ENCODE measurements around the gene MAPKAPK5. TPM values are rescaled to one million over a fixed set of nuclear protein-coding genes. Genes with fewer than 3 reads are reported as not detected.
A peak's percentile ranks its signal among the peaks of the same experiment; 100 is the strongest.
"Not testable (repeated sequence)": the region's sequence is repeated elsewhere in the genome, so short reads cannot be mapped to it uniquely, and the experiment has no call there.

MAPKAPK5 gene
- total RNA-seq, 5 donors from 2014 or later (not counting 1 experiment from before 2014, with no cell fraction given): 59.1 to 70.2 (median 65.3) TPM

- Mint-ChIP-seq H3K4me1 (peaks cover 37 to 47% (median 39%) of the 10 kb centered on the region in 3 donors), H3K36me3 (peaks cover 21% of the 10 kb centered on the region), H3K4me3 (peak overlapping the region in 1 of 3 donors; percentile 59)
- WGBS (ENCODE audit: insufficient coverage): 93% methylated on average over 20 of the region's 28 CpGs
- H3K27ac Mint-ChIP-seq; ATAC-seq (replicated peaks in 1 of 4); H3K9me3 Mint-ChIP-seq; POLR2A ChIA-PET; H3K27me3 Mint-ChIP-seq; H3K4me3 ChIP-seq (ENCODE audit: control insufficient read depth in 1 of 2, extremely low read depth in 1 of 2, low read length in 1 of 2); DNase-seq; CTCF ChIA-PET; H3K36me3 ChIP-seq (ENCODE audit: control insufficient read depth in 2 of 2, extremely low read depth in 1 of 2, insufficient read depth in 1 of 2, low read length in 1 of 2); H3K27ac ChIP-seq (ENCODE audit: low read length); H3K9me3 ChIP-seq; H3K27me3 ChIP-seq (replicated peaks in 1 of 2; ENCODE audit: control insufficient read depth in 2 of 2, extremely low read depth in 1 of 2, insufficient read depth in 2 of 2, low read length in 1 of 2): not testable (repeated sequence)
- peaks cover 4 to 24% of the 10 kb centered on the region in 2 experiments for H3K4me1 ChIP-seq (ENCODE audit: control insufficient read depth in 1 of 2, extremely low read depth in 1 of 2, insufficient read depth in 2 of 2, low read length in 2 of 2)
Measured at GRCh38 chr12:111835531-111836181, 6.4 kb upstream of the MAPKAPK5 start.

GRCh38 chr12:111838353-111838752, 3.7 kb upstream of the MAPKAPK5 start:
- H3K4me3 Mint-ChIP-seq: peak overlapping the region in 1 of 3 donors; percentile 1
- POLR2A ChIA-PET: interaction anchor here in 1 of 2 donors (0.7 kb wide), 1 partner anchor 288 kb away, joined by 7 read pairs; no protein-coding TSS in a partner anchor
- CTCF ChIA-PET: no interaction called here

GRCh38 chr12:111840807-111841206, 1.2 kb upstream of the MAPKAPK5 start:
- ChIA-PET CTCF (interaction anchor here in 1 of 2 donors (0.7 to 1.0 kb wide), 2 partner anchors 172 to 355 kb away, joined by 3 read pairs; partner anchors contain the start of genes ERP29 and TMEM116), POLR2A (no interaction called here)
- no peak for DNase-seq
- Histone ChIP-seq H3K27me3 (replicated peaks in 1 of 2; ENCODE audit: control insufficient read depth in 2 of 2, extremely low read depth in 1 of 2, insufficient read depth in 2 of 2, low read length in 1 of 2) (no peaks in the 10 kb centered on the region), H3K27ac (ENCODE audit: low read length) (peak overlapping the region; percentile 80), H3K4me3 (ENCODE audit: control insufficient read depth in 1 of 2, extremely low read depth in 1 of 2, low read length in 1 of 2) (peak overlapping the region; percentile 84 to 92), H3K9me3 (no peaks in the 10 kb centered on the region), H3K36me3 (ENCODE audit: control insufficient read depth in 2 of 2, extremely low read depth in 1 of 2, insufficient read depth in 1 of 2, low read length in 1 of 2) (peaks cover 0 to 12% of the 10 kb centered on the region in 2 donors), H3K4me1 (ENCODE audit: control insufficient read depth in 1 of 2, extremely low read depth in 1 of 2, insufficient read depth in 2 of 2, low read length in 2 of 2) (peaks cover 10 to 37% of the 10 kb centered on the region in 2 experiments)
- 50% methylated on average over 11 of the region's 11 CpGs for WGBS (ENCODE audit: insufficient coverage)
- peaks cover 26% of the 10 kb centered on the region for H3K36me3 Mint-ChIP-seq
- no peaks in the 10 kb centered on the region for H3K9me3 Mint-ChIP-seq
- H3K27me3 Mint-ChIP-seq: no peaks in the 10 kb centered on the region
- ATAC-seq (replicated peaks in 1 of 4): no peak
- H3K27ac Mint-ChIP-seq: peak overlapping the region; percentile 98 to 99
- peaks cover 65 to 72% (median 66%) of the 10 kb centered on the region in 3 donors for H3K4me1 Mint-ChIP-seq
- H3K4me3 Mint-ChIP-seq: peak overlapping the region; percentile 98 to 99 (median 98)

More at GRCh38 chr12:111838353-111838752, 3.7 kb upstream of the MAPKAPK5 start:
- H3K36me3 Mint-ChIP-seq: peaks cover 22% of the 10 kb centered on the region
- Histone ChIP-seq H3K36me3 (ENCODE audit: control insufficient read depth in 2 of 2, extremely low read depth in 1 of 2, insufficient read depth in 1 of 2, low read length in 1 of 2) (peaks cover 0 to 8% of the 10 kb centered on the region in 2 donors), H3K27ac (ENCODE audit: low read length) (no peak overlapping the region), H3K4me3 (ENCODE audit: control insufficient read depth in 1 of 2, extremely low read depth in 1 of 2, low read length in 1 of 2) (no peak overlapping the region), H3K9me3 (no peaks in the 10 kb centered on the region), H3K27me3 (replicated peaks in 1 of 2; ENCODE audit: control insufficient read depth in 2 of 2, extremely low read depth in 1 of 2, insufficient read depth in 2 of 2, low read length in 1 of 2) (no peaks in the 10 kb centered on the region), H3K4me1 (ENCODE audit: control insufficient read depth in 1 of 2, extremely low read depth in 1 of 2, insufficient read depth in 2 of 2, low read length in 2 of 2) (peaks cover 9 to 34% of the 10 kb centered on the region in 2 experiments)
- 100% methylated on average over 1 of the region's 3 CpGs for WGBS (ENCODE audit: insufficient coverage)
- peak overlapping the region in 1 of 2 donors; percentile 43 for H3K27ac Mint-ChIP-seq
- peaks cover 57 to 66% (median 58%) of the 10 kb centered on the region in 3 donors for H3K4me1 Mint-ChIP-seq
- DNase-seq (no peak), ATAC-seq (replicated peaks in 1 of 4) (no peak)
- no peaks in the 10 kb centered on the region for H3K27me3 Mint-ChIP-seq
- H3K9me3 Mint-ChIP-seq: no peaks in the 10 kb centered on the region

GRCh38 chr12:111841236-111841749, 735 bp upstream of the MAPKAPK5 start:
- no peaks in the 10 kb centered on the region for H3K27me3 Mint-ChIP-seq
- peak overlapping the region; percentile 98 to 99 (median 98) for H3K4me3 Mint-ChIP-seq
- peaks cover 64 to 71% (median 64%) of the 10 kb centered on the region in 3 donors for H3K4me1 Mint-ChIP-seq
- no peaks in the 10 kb centered on the region for H3K9me3 Mint-ChIP-seq
- peaks cover 0 to 12% of the 10 kb centered on the region in 2 donors for H3K36me3 ChIP-seq (ENCODE audit: control insufficient read depth in 2 of 2, extremely low read depth in 1 of 2, insufficient read depth in 1 of 2, low read length in 1 of 2)
- ChIA-PET POLR2A (interaction anchor here in 1 of 2 donors (1.0 to 1.1 kb wide), 2 partner anchors 172 to 539 kb away, joined by 3 to 4 read pairs; partner anchors contain the start of genes ERP29 and TMEM116), CTCF (interaction anchor here in 1 of 2 donors (0.7 to 1.0 kb wide), 2 partner anchors 28 to 172 kb away, joined by 3 read pairs; partner anchors contain the start of genes ERP29 and TMEM116)
- ATAC-seq (replicated peaks in 1 of 4) (peak in 2 of 4 experiments; percentile 0 to 28), DNase-seq (peak in 1 of 35 experiments; percentile 1)
- peak overlapping the region; percentile 84 to 92 for H3K4me3 ChIP-seq (ENCODE audit: control insufficient read depth in 1 of 2, extremely low read depth in 1 of 2, low read length in 1 of 2)
- H3K36me3 Mint-ChIP-seq: peaks cover 26% of the 10 kb centered on the region
- peaks cover 10 to 37% of the 10 kb centered on the region in 2 experiments for H3K4me1 ChIP-seq (ENCODE audit: control insufficient read depth in 1 of 2, extremely low read depth in 1 of 2, insufficient read depth in 2 of 2, low read length in 2 of 2)
- no peaks in the 10 kb centered on the region for H3K27me3 ChIP-seq (replicated peaks in 1 of 2; ENCODE audit: control insufficient read depth in 2 of 2, extremely low read depth in 1 of 2, insufficient read depth in 2 of 2, low read length in 1 of 2)
- 0% methylated on average over 7 of the region's 13 CpGs for WGBS (ENCODE audit: insufficient coverage)
- H3K27ac ChIP-seq (ENCODE audit: low read length): peak overlapping the region; percentile 80
- H3K27ac Mint-ChIP-seq: peak overlapping the region; percentile 98 to 99
- H3K9me3 ChIP-seq: no peaks in the 10 kb centered on the region

GRCh38 chr12:111842556-111843396, 748 bp downstream of the MAPKAPK5 start:
- POLR2A ChIA-PET: interaction anchor here in 1 of 2 donors (1.0 to 1.1 kb wide), 2 partner anchors 170 to 537 kb away, joined by 3 to 4 read pairs; partner anchors contain the start of genes ERP29 and TMEM116

More at GRCh38 chr12:111842556-111843396, 748 bp downstream of the MAPKAPK5 start:
- H3K27ac ChIP-seq (ENCODE audit: low read length): peak overlapping the region; percentile 76
- H3K4me1 ChIP-seq (ENCODE audit: control insufficient read depth in 1 of 2, extremely low read depth in 1 of 2, insufficient read depth in 2 of 2, low read length in 2 of 2): peaks cover 10 to 37% of the 10 kb centered on the region in 2 experiments
- no peaks in the 10 kb centered on the region for H3K27me3 ChIP-seq (replicated peaks in 1 of 2; ENCODE audit: control insufficient read depth in 2 of 2, extremely low read depth in 1 of 2, insufficient read depth in 2 of 2, low read length in 1 of 2)
- DNase-seq (peak in 14 of 35 experiments; percentile 2 to 45 (median 18)), ATAC-seq (replicated peaks in 1 of 4) (peak in 2 of 4 experiments; percentile 14 to 25)
- Mint-ChIP-seq H3K4me1 (peaks cover 68 to 73% (median 72%) of the 10 kb centered on the region in 3 donors), H3K4me3 (peak overlapping the region; percentile 95 to 98 (median 98)), H3K27ac (peak overlapping the region; percentile 93 to 94), H3K27me3 (no peaks in the 10 kb centered on the region), H3K36me3 (peaks cover 26% of the 10 kb centered on the region), H3K9me3 (no peaks in the 10 kb centered on the region)
- H3K9me3 ChIP-seq: no peaks in the 10 kb centered on the region
- H3K36me3 ChIP-seq (ENCODE audit: control insufficient read depth in 2 of 2, extremely low read depth in 1 of 2, insufficient read depth in 1 of 2, low read length in 1 of 2): peaks cover 0 to 14% of the 10 kb centered on the region in 2 donors
- peak overlapping the region; percentile 84 to 92 for H3K4me3 ChIP-seq (ENCODE audit: control insufficient read depth in 1 of 2, extremely low read depth in 1 of 2, low read length in 1 of 2)
- under 1% methylated on average over 24 of the region's 44 CpGs for WGBS (ENCODE audit: insufficient coverage)
- CTCF ChIA-PET: interaction anchor here in 1 of 2 donors (0.9 kb wide), 1 partner anchor 27 kb away, joined by 3 read pairs; no protein-coding TSS in a partner anchor
